Activated naive CD4-positive, alpha-beta T cell treated with Interleukin-2 at 50 U/mL for 16 hours (primary cell): Measurements from ENCODE around the gene LRGUK.
A peak's percentile ranks its signal among the peaks of the same experiment; 100 is the strongest.

ENCODE experiments used
- DNase-seq: peaks from one replicate; pipeline ENCODE4 v3.0.0-alpha.2; 2020

Gene LRGUK

DNA sequence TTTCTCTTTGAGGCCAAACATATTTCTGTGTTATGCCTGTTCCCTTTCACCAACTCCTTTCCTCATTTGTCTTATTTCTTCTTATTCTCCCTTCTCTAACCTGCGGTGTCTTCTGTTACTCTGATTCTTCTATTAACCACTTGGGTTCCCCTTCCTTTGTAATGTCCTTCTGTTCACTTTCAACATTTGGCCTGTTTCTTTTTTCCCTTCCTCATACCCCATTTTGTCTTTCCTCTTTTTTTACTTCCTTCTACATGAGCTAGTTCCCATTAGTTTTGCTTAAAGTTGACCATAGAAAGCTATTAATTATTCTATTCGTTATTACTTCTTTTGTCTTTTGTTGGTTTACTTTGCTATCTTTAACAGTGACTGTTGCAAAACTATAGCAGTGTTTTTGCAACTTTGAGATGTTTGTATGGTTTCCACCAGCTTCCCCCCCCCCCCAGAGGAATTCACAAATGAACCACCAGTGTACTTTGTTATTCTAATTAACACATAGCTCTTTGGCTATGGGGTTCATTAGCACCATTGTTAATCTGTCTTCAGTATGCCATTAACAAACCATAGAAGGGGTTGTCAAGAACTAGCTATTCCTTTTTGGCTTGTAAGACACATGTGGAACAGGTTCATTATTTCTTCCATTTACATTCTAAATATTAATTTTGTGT, 2.9 kb downstream of the LRGUK start:
- no peak for DNase-seq

DNA sequence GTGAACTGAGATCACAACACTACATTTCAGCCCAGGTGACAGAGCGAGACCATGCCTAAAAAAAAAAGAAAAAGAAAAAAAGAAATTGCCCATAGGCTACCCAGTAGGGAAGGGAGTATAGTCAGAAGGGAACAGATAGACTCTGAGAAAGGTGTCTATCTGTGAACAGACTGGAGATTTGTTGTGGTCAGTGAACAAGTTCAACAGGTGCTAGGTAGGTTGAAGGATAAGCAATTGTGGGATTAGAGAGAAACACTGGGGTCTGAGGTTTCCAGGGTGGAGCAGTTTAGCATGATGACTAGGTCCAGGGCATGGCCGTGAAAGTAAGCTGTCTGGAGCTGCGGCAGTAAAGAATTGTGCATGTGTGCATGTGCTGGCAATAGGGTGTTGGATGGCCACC, 6.9 kb downstream of the LRGUK start:
- no peak for DNase-seq

GRCh38 chr7:134140889-134141867, 14.0 kb downstream of the LRGUK start:
- peak; percentile 46 for DNase-seq

- no peak for DNase-seq
These were observed 14.7 kb downstream of the LRGUK start for GRCh38 chr7:134141868-134142264.

- no peak for DNase-seq
These were observed 26.5 kb downstream of the LRGUK start for GRCh38 chr7:134153493-134154136.

- DNase-seq, result no peak
These were observed 27.5 kb downstream of the LRGUK start for GRCh38 chr7:134154581-134155130.

- DNase-seq, result no peak
These were observed 28.1 kb downstream of the LRGUK start for GRCh38 chr7:134155206-134155605.

DNA sequence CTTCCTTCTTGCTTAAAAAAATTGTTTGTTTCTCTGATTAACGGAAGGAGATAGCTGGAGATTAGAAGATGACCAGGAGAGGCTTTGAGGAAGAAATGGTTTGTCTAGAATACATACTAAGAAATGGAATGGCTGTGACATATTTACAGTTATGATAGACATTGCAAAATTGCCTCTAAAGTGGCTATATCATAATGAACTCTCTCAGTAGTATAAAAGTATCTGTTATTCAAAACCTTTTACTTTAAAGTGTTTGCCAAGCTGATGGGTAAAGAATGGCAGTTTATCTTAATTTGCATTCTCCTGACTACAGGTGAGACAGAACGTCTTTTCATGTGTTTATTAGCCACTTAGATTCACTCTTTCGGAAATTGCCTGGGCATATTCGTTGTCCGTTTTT, 28.7 kb downstream of the LRGUK start:
- DNase-seq, result no peak

DNA sequence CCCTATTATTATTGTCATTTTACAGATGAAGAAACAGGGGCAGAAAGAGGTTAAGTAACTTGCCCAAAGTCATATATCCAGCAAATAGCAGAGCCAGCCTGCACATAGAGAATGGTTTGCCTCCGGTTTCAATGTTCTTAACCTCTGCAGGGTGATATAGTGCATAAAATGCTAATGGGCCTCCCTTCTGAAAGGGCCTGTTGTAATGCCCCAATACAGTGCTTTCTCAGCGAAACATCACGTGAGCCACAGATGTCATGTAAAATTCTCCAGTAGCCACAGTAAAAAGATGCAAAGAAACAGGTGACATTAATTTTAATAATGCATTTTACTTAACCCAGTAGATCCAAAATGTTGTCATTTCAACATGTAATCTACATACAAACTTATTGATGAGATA, 38.1 kb downstream of the LRGUK start:
- DNase-seq, result no peak

- no peak for DNase-seq
These were observed 40.1 kb downstream of the LRGUK start for GRCh38 chr7:134167250-134167649.

- no peak for DNase-seq
These were observed 40.7 kb downstream of the LRGUK start for GRCh38 chr7:134167841-134168240.

- DNase-seq, result no peak
These were observed 47.7 kb downstream of the LRGUK start for GRCh38 chr7:134174795-134175261.

DNA sequence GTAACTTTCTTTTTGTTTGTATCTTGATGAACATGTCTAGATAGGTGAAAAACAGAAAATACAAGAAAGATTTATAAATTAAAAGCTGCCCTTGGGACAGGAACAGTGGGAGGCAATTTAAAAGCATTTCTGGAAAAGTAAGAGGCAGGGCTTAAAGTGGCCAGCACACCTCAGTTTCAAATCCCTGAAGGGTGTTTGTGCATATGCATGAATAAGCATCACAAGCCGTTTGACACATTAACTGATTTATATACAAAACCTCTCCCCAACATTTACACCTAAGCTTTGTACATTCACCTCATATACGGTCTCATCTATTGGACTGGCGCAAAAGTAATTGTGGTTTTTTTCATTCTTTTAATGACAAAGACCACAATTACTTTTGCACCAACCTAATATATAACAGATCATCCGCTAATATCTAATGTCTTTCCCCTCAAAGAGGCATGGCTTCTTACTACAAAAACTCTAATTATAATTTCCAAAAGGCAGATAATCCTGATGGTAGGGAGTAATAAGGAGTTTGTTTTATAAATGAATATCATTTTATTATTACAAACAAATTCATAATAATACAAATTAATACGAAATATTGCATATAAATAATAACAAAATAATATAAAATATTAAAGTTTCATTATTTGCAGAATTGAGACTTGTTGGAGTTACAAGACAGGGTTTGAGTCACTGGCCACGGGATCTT, 48.3 kb downstream of the LRGUK start:
- no peak for DNase-seq

DNA sequence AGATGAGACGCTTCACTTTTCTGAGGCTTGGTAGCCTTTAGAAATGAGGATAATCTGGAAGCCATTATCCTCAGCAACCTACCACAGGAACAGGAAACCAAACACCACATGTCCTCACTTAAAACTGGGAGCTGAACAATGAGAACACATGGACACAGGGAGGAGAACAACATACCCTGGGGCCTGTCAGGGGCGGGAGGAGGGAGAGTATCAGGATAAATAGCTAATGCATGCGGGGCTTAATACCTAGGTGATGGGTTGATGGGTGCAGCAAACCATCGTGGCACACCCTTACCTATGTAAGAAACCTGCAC, 48.9 kb downstream of the LRGUK start:
- no peak for DNase-seq

- no peak for DNase-seq
These were observed 52.2 kb downstream of the LRGUK start for GRCh38 chr7:134179036-134180011.

DNA sequence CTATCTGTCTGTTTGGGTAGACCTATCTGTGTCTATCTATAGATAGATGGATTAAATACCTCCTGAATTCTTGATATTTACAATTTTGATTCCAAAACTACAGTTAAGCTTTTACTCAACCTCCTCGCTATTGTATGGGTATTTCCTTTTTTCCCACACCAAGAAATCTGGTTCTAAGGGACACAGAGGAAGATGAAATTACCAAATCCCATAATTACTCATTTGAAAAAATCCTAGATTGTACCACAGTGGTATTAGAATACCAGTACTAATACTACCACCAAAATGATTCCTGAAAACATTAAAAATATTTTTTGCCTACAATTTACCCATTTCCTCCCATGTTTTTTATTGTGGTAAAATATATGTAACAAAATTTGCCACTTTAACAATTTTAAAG, 53.2 kb downstream of the LRGUK start:
- no peak for DNase-seq

DNA sequence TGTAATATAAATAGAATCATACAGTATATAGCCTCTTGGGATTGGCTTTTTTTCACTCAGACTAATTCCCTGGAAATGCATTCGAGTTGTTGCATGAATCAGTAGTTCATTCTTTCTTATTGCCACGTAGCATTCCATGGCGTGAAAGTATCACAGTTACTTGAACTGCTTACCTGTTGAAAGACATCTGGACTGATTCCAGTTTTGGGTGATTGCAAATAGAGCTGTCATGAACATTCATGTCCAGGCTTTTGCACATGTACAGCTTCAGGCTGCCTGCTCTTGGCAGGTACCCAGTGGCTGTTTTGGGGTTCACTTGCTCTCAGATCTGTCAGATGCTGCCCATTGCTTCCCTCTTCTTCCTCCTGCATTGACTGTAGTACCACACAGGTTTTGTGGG, 54.9 kb downstream of the LRGUK start:
- no peak for DNase-seq

- no peak for DNase-seq
These were observed 57.6 kb downstream of the LRGUK start for GRCh38 chr7:134184767-134185166.

DNA sequence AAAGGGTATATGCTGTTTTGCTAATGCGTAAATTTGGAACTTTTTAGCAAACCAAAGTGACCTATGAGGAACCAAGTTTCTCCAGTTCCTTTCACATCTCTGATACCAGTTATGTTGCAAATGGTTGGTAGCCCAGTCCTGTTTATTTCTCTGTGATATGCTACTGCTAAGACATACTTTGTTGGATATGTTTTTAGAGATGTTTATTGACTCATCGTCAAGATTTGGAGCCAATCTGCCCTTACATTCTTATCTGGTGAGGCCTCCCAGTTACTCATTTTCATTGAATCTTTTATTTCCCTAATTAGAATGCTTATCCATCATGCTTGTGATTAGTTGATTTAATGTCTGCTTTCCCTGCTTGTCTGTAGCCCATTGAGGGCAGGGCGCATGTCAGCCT, 58.9 kb downstream of the LRGUK start:
- DNase-seq, result no peak

GRCh38 chr7:134186801-134187200, 59.7 kb downstream of the LRGUK start:
- no peak for DNase-seq

DNA sequence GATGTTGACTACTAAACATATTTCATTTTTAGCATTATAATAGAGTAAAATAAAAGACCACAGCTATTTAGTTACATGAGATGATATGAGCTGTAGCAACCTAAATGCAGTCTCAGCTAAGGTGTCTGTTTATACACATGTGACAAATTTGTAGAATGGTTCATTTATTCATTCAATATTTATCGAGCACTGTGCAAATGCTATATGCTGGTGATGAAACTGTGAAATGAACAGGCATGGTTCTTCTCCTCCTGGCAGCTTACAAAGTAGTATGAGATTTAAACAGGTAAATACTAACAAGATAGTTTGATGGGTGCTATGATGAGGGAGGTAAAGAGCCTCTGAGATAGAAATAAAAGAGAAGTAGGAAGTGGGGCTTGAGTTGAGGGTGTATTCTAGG, 60.8 kb downstream of the LRGUK start:
- no peak for DNase-seq

GRCh38 chr7:134188311-134188710, 61.2 kb downstream of the LRGUK start:
- DNase-seq, result no peak
